Activated CD4-positive, alpha-beta T cell treated with anti-CD3 and anti-CD28 coated beads for 36 hours (primary cell): Measurements from ENCODE around the gene HID1. TPM values are rescaled to one million over a fixed set of nuclear protein-coding genes. Genes with fewer than 3 reads are reported as not detected.

ENCODE experiments used
- ATAC-seq: fragments of 200-7000 bp; cut with Tn5 transposase; one replicate; pipeline ENCODE4 v1.10.0; 2021; ENCODE audit warnings: mild to moderate bottlenecking, moderate library complexity
- CTCF ChIA-PET: fragments of 350-600 bp; sonication (Branson Sonifier 250); formaldehyde crosslinking; loops from one replicate; lab custom pipeline; 2021; ENCODE audit warnings: antibody characterized with exemption; lab: Charles Lee
- POLR2A ChIA-PET: fragments of 350-600 bp; sonication (Branson Sonifier 250); formaldehyde crosslinking; loops from one replicate; lab custom pipeline; 2021; ENCODE audit warnings: antibody characterized with exemption, inconsistent platforms; lab: Charles Lee
- DNase-seq: peaks from one replicate; pipeline ENCODE4 v3.0.0-alpha.2; 2020
- H3K27ac Mint-ChIP-seq: one replicate; pipeline ENCODE4 v1.8.0; 2021; ENCODE audit warnings: mixed read lengths
- H3K27me3 Mint-ChIP-seq: one replicate; pipeline ENCODE4 v1.8.0; 2021; ENCODE audit warnings: mixed read lengths
- H3K36me3 Mint-ChIP-seq: one replicate; pipeline ENCODE4 v1.8.0; 2021; ENCODE audit warnings: low read depth, mixed read lengths
- H3K4me1 Mint-ChIP-seq: one replicate; pipeline ENCODE4 v1.8.0; 2021; ENCODE audit warnings: mixed read lengths
- H3K4me3 Mint-ChIP-seq: one replicate; pipeline ENCODE4 v1.8.0; 2021; ENCODE audit warnings: mild to moderate bottlenecking, moderate library complexity, mixed read lengths
- H3K9me3 Mint-ChIP-seq: one replicate; pipeline ENCODE4 v1.8.0; 2021; ENCODE audit warnings: low read depth, mixed read lengths
- intact Hi-C, 2 experiments: fragments of 100-400 bp; cut with DNase I in 1 of 2; cut with micrococcal nuclease in 1 of 2; formaldehyde crosslinking; loops; one replicate each; pipeline versions ENCODE4 v1.14.2 to v1.15.1; 2022 to 2024; cut with DNase I, micrococcal nuclease
- total RNA-seq, 2 experiments: library from RNA; stranded (reverse); gene quantifications; one replicate each; pipeline ENCODE4 v1.2.3, GENCODE V29; 2021

The HID1 gene
- total RNA-seq, 2 experiments from 2014 or later, result 1.6 TPM

DNA sequence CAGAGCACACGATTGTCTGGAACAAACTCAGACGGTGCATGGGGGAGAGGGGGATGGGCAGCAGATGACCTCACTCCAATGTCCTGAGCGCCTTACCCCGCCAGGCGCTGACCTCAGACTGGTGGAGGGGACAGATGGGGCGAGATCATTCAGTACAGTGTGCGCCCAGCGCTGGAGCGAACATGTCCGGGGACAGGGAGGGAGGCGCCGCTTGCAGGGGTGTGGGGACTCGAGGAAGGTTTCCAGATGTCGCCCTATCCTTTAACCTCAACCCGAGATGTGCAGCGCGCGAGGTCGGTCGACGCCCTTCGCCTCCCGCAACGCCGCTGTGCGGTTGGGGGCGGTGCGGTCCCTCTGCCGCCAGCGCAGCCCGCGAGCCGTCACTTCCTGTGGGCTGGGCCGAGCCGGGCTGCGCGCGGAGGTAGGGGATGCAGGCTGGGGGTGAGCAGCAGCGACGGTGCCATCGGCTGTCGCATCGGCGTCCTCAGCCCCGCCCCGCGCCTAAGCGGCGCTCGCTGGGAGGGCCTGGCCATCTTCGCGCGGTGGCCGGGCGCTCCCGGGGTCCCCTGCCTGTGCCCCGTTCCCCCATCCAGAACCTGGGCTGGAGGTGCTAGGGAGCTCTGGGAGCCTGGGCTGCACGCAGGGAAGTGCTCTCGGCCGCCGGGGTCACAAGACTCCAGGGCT, 9.6 kb upstream of the HID1 start:
- peaks cover 5% of the 10 kb centered on the region for H3K27me3 Mint-ChIP-seq
- peak; percentile 95 for ATAC-seq
- peak; percentile 90 for DNase-seq
- H3K4me3 Mint-ChIP-seq, result peak overlapping the region; percentile 77
- ChIA-PET POLR2A (no interaction called here), CTCF (interaction anchor here (0.7 to 2.1 kb wide), 2 partner anchors 20 to 29 kb away, joined by 3 to 9 read pairs; no protein-coding TSS in a partner anchor)
- no peaks in the 10 kb centered on the region for H3K9me3 Mint-ChIP-seq
- H3K36me3 Mint-ChIP-seq, result no peaks in the 10 kb centered on the region
- peak overlapping the region; percentile 79 for H3K27ac Mint-ChIP-seq
- intact Hi-C loops, result loop anchor here (1.0 to 5.0 kb wide), 7 partner anchors 10 to 535 kb away; partner anchors contain the start of genes ARMC7 (in 1 of the 2), CASKIN2 (in 1 of the 2), HID1 (in 1 of the 2) and MRPL58 (in 1 of the 2)
- peaks cover 18% of the 10 kb centered on the region for H3K4me1 Mint-ChIP-seq

- Mint-ChIP-seq H3K9me3 (no peaks in the 10 kb centered on the region), H3K36me3 (no peaks in the 10 kb centered on the region), H3K4me3 (peak overlapping the region; percentile 77), H3K4me1 (peaks cover 11% of the 10 kb centered on the region), H3K27ac (peak overlapping the region; percentile 79), H3K27me3 (peaks cover 4% of the 10 kb centered on the region)
- intact Hi-C loops, result loop anchor here (5.0 kb wide), 3 partner anchors 51 to 536 kb away; partner anchors contain the start of genes CASKIN2 (in 1 of the 2), SUMO2 (in 1 of the 2) and TSEN54 (in 1 of the 2)
- DNase-seq (no peak), ATAC-seq (no peak)
- ChIA-PET POLR2A (no interaction called here), CTCF (no interaction called here)
Observed at GRCh38 chr17:74981318-74981978, 8.9 kb upstream of the HID1 start.

- intact Hi-C loops, result loop anchor here (5.0 kb wide), 3 partner anchors 53 to 538 kb away; partner anchors contain the start of genes CASKIN2 (in 1 of the 2), SUMO2 (in 1 of the 2) and TSEN54 (in 1 of the 2)
- POLR2A ChIA-PET, result interaction anchor here (0.7 kb wide), 1 partner anchor 301 kb away, joined by 3 read pairs; no protein-coding TSS in a partner anchor
- Mint-ChIP-seq H3K4me3 (no peak overlapping the region), H3K27me3 (peaks cover under 1% of the 10 kb centered on the region), H3K36me3 (no peaks in the 10 kb centered on the region), H3K9me3 (no peaks in the 10 kb centered on the region), H3K4me1 (peaks cover 11% of the 10 kb centered on the region), H3K27ac (no peak overlapping the region)
- CTCF ChIA-PET, result interaction anchor here (1.1 to 10.6 kb wide), 2 partner anchors 17 to 123 kb away, joined by 3 to 82 read pairs; no protein-coding TSS in a partner anchor
- ATAC-seq (no peak), DNase-seq (no peak)
Observed at GRCh38 chr17:74979408-74980146, 7.0 kb upstream of the HID1 start.

- Mint-ChIP-seq H3K36me3 (no peaks in the 10 kb centered on the region), H3K27me3 (peaks cover 3% of the 10 kb centered on the region), H3K4me3 (no peak overlapping the region), H3K27ac (no peak overlapping the region), H3K4me1 (peaks cover 11% of the 10 kb centered on the region), H3K9me3 (no peaks in the 10 kb centered on the region)
- intact Hi-C loops, result no loop called here
- DNase-seq (no peak), ATAC-seq (no peak)
- ChIA-PET CTCF (interaction anchor here (1.1 to 10.6 kb wide), 2 partner anchors 16 to 110 kb away, joined by 3 to 82 read pairs; no protein-coding TSS in a partner anchor), POLR2A (no interaction called here)
Observed at GRCh38 chr17:74978240-74978639, 5.7 kb upstream of the HID1 start.

- Mint-ChIP-seq H3K36me3 (no peaks in the 10 kb centered on the region), H3K4me3 (no peak overlapping the region), H3K9me3 (no peaks in the 10 kb centered on the region), H3K27ac (no peak overlapping the region), H3K27me3 (peaks cover 7% of the 10 kb centered on the region), H3K4me1 (peaks cover 14% of the 10 kb centered on the region)
- intact Hi-C loops, result no loop called here
- no peak for DNase-seq
- CTCF ChIA-PET, result interaction anchor here (2.1 to 10.6 kb wide), 2 partner anchors 11 to 16 kb away, joined by 9 to 82 read pairs; partner anchors contain the start of gene CDR2L
- no peak for ATAC-seq
- POLR2A ChIA-PET, result no interaction called here
Observed at GRCh38 chr17:74977802-74978201, 5.2 kb upstream of the HID1 start.

- Mint-ChIP-seq H3K9me3 (no peaks in the 10 kb centered on the region), H3K36me3 (no peaks in the 10 kb centered on the region), H3K27me3 (peaks cover 7% of the 10 kb centered on the region), H3K27ac (no peak overlapping the region), H3K4me1 (peaks cover 9% of the 10 kb centered on the region), H3K4me3 (no peak overlapping the region)
- CTCF ChIA-PET, result interaction anchor here (0.7 to 10.6 kb wide), 6 partner anchors 12 to 436 kb away, joined by 3 to 82 read pairs (median 7); partner anchors contain the start of genes CDR2L and MRPL58
- DNase-seq, result no peak
- intact Hi-C loops, result no loop called here
- POLR2A ChIA-PET, result no interaction called here
- ATAC-seq, result no peak
Observed at GRCh38 chr17:74975943-74976342, 3.4 kb upstream of the HID1 start.

DNA sequence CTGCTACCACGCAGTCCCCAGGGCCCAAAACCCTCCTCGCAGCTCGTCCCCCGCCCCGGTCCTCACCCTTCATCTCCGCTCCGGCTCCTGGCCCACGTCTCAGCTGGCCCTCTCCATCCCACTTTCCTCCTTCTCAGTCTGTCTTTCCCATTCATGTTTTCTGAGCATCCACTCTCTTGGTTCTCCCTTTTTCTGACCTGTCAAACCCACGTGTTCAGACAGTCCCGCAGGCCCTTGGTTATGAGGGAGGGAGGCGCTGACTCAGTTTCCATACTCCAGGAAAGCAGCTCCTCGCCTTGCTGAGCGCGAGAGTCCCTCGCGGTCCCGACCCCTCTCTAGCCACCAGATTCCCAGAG, 392 bp upstream of the HID1 start:
- Mint-ChIP-seq H3K9me3 (no peaks in the 10 kb centered on the region), H3K36me3 (no peaks in the 10 kb centered on the region), H3K4me1 (peaks cover 9% of the 10 kb centered on the region), H3K27ac (no peak overlapping the region), H3K4me3 (peak overlapping the region; percentile 70), H3K27me3 (peaks cover 7% of the 10 kb centered on the region)
- intact Hi-C loops, result loop anchor here in 1 of 2 experiments (1.0 kb wide), 2 partner anchors 9 to 14 kb away; partner anchors contain the start of gene CDR2L
- ChIA-PET CTCF (interaction anchor here (0.6 to 10.6 kb wide), 6 partner anchors 11 to 259 kb away, joined by 3 to 82 read pairs (median 11); partner anchors contain the start of genes ARMC7 and CDR2L), POLR2A (interaction anchor here (0.9 to 1.1 kb wide), 2 partner anchors 39 to 100 kb away, joined by 3 to 4 read pairs; partner anchors contain the start of genes FDXR and MRPL58)
- no peak for DNase-seq
- no peak for ATAC-seq

- DNase-seq (no peak), ATAC-seq (no peak)
- Mint-ChIP-seq H3K4me3 (peak overlapping the region; percentile 70), H3K27me3 (peaks cover 7% of the 10 kb centered on the region), H3K36me3 (no peaks in the 10 kb centered on the region), H3K27ac (no peak overlapping the region), H3K9me3 (no peaks in the 10 kb centered on the region), H3K4me1 (peaks cover 9% of the 10 kb centered on the region)
- ChIA-PET POLR2A (interaction anchor here (0.6 to 1.8 kb wide), 2 partner anchors 10 to 94 kb away, joined by 4 to 6 read pairs; no protein-coding TSS in a partner anchor), CTCF (interaction anchor here (1.1 to 10.6 kb wide), 4 partner anchors 10 to 233 kb away, joined by 3 to 82 read pairs (median 19); partner anchors contain the start of gene CDR2L)
- intact Hi-C loops, result loop anchor here in 1 of 2 experiments (1.0 kb wide), 2 partner anchors 11 to 16 kb away; partner anchors contain the start of gene CDR2L
Observed at GRCh38 chr17:74971842-74972106, 785 bp downstream of the HID1 start.

DNA sequence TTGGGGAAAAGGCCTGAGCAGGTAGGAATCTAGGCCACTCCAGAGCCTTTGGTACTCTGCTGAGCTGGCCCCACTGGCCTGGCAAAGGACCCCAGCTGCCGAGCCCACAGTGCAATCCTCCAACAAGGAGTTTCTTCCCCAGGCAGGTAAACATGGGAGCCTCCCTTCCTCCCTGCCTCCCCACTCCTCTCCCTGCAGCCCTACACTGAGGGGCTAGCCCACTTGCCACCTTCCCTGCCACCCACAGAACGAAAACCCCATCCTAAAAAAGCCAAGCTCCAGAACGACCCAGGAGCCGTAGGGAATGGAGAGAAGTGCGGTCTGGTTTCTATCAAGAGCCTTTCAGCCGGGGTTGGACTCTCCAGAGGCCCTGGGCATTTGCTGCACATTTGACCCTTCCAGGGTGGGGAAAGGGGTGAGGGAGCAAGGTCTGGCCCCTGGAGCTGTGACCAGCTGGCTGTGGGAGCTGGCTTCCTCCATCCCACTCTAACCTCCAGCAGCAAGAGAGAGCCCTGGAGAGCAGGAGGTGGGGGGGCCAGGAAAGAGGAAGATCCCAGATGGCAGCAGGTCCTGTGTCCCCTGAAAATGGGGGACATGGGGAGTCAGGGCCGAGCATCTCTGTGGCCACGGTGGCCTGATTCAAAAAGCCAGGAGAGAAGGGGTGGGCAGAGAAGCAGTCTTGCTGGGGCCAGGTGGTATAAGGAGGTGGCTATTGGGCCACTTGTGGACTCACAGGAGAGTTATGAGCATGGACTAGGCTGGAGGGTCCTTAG, 1.3 kb downstream of the HID1 start:
- Mint-ChIP-seq H3K4me1 (peaks cover 9% of the 10 kb centered on the region), H3K27ac (no peak overlapping the region), H3K9me3 (no peaks in the 10 kb centered on the region), H3K27me3 (peaks cover 7% of the 10 kb centered on the region), H3K36me3 (no peaks in the 10 kb centered on the region), H3K4me3 (peak overlapping the region; percentile 70)
- ATAC-seq (no peak), DNase-seq (no peak)
- ChIA-PET CTCF (interaction anchor here (1.1 to 10.6 kb wide), 4 partner anchors 9 to 233 kb away, joined by 3 to 82 read pairs (median 19); partner anchors contain the start of gene CDR2L), POLR2A (interaction anchor here (1.8 kb wide), 1 partner anchor 10 kb away, joined by 6 read pairs; no protein-coding TSS in a partner anchor)
- intact Hi-C loops, result no loop called here

DNA sequence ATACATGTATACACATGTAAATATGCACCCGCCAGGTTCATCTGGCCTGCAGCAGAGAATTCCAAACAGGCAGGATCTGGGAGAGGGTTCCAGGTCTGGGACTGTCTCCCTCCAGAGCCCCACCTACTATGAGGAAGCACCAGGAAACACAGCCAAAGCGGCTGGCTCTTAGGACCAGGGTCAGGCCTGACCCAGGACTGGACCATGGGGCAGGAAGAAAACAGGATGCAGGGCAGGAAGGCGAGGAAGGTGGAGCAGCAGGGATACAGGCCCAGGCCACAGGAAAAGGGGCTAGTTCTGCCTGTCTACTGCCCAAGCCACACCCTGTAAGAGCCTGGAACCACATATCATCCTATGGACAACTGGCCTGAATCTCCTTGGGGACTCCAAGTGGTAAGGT, 2.2 kb downstream of the HID1 start:
- POLR2A ChIA-PET, result interaction anchor here (0.6 kb wide), 1 partner anchor 33 kb away, joined by 3 read pairs; no protein-coding TSS in a partner anchor
- CTCF ChIA-PET, result interaction anchor here (10.6 kb wide), 1 partner anchor 8 kb away, joined by 82 read pairs; no protein-coding TSS in a partner anchor
- H3K4me3 Mint-ChIP-seq, result no peak overlapping the region
- H3K27ac Mint-ChIP-seq, result no peak overlapping the region
- H3K36me3 Mint-ChIP-seq, result no peaks in the 10 kb centered on the region
- peaks cover 9% of the 10 kb centered on the region for H3K4me1 Mint-ChIP-seq
- H3K27me3 Mint-ChIP-seq, result peaks cover 7% of the 10 kb centered on the region
- no peaks in the 10 kb centered on the region for H3K9me3 Mint-ChIP-seq
- no peak for ATAC-seq
- DNase-seq, result no peak
- intact Hi-C loops, result no loop called here
